ENCODE measurements around the gene PGGT1B.

The PGGT1B gene

DNA sequence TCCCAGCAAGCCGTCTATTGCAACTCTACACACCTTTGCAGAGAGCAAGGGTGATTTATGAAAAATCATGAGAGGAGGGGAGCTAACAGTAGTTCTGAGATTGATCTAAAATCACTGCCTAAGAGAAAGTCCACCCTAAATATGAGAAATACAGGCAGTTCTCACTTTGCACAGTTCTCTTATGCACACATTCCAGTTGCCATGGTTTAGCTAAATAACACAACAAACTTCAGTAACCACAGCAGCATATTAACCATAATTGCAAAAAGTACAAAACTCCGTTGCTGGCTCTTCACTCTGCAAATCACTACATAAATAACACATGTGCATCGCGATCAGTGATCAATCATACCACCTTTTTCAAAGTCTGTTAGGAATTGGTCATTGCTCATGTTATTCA, 31.1 kb downstream of the PGGT1B start:
- Mint-ChIP-seq H3K4me1 (ENCODE audit: low read depth) (no peaks in the 10 kb centered on the region), H3K27me3 (no peaks in the 10 kb centered on the region), H3K9me3 (no peaks in the 10 kb centered on the region), H3K27ac (no peak overlapping the region), H3K4me3 (no peak overlapping the region), H3K36me3 (ENCODE audit: low read depth) (peaks cover 81% of the 10 kb centered on the region)
- DNase-seq, result no peak

DNA sequence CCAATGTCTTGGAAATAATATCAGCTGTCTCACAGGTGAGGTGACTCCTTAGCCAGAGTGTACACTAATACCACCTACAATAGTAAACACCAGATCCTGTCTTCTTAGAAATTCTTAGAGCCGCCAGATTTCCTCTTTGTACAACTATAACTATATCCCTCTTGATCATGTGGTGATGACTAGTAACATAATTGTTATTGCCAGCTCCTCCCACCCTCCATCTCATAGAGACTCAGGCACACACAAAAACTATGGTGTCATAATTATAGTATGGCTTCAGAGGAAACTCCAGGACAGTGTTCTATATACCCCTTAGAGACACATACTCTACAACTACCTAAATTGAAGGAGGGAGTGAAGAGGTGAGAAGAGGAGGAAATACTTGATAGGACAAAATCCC, 33.1 kb downstream of the PGGT1B start:
- no peak for DNase-seq
- H3K36me3 Mint-ChIP-seq (ENCODE audit: low read depth), result peaks cover 78% of the 10 kb centered on the region
- no peaks in the 10 kb centered on the region for H3K4me1 Mint-ChIP-seq (ENCODE audit: low read depth)
- H3K9me3 Mint-ChIP-seq, result no peaks in the 10 kb centered on the region
- H3K27me3 Mint-ChIP-seq, result no peaks in the 10 kb centered on the region
- no peak overlapping the region for H3K27ac Mint-ChIP-seq
- H3K4me3 Mint-ChIP-seq, result no peak overlapping the region

DNA sequence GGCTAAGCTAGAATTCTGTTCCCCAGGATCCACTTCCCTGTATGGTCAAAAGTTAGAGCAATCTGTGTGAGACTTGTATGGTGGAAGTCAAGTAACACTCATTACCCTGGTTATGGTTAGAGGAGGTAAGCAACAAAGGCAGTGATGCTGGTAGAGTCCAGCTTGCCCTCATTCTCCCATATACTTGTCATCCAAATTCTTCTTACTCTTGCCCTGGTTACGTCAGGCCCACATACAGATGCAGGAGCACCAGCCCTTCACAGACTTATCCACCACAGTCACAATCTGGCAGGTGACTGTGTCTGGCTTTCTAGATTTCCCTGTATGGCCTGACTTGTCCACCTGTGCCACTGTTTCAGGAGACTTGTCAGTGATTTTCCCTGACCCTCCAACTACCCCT, 35.4 kb downstream of the PGGT1B start:
- peaks cover 78% of the 10 kb centered on the region for H3K36me3 Mint-ChIP-seq (ENCODE audit: low read depth)

DNA sequence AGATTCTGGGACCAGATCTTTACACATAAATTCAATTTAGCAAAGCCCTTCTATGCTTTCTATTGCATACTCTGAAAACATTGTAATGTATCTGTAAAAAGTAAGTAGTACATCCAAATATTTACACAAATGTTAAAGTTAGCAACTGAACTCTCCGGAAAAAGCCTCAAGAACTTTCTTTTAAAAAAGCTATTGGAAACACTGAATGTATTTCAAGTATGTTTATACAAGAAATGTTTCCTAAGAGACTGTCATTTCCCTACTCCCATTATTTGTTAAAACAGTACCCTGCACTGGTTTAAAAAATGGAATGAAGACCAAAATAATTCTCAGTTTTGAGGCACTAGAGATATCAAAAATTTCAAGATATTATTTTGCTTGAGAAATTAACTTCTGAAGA, 48.1 kb downstream of the PGGT1B start:
- Mint-ChIP-seq H3K4me1 (ENCODE audit: low read depth) (peaks cover 6% of the 10 kb centered on the region), H3K4me3 (no peak overlapping the region), H3K36me3 (ENCODE audit: low read depth) (peaks cover 78% of the 10 kb centered on the region)

More for the DNA sequence above, 35.4 kb downstream of the PGGT1B start:
- Mint-ChIP-seq H3K4me1 (ENCODE audit: low read depth) (no peaks in the 10 kb centered on the region), H3K27me3 (no peaks in the 10 kb centered on the region), H3K4me3 (no peak overlapping the region), H3K9me3 (no peaks in the 10 kb centered on the region), H3K27ac (no peak overlapping the region)
- no peak for DNase-seq

DNA sequence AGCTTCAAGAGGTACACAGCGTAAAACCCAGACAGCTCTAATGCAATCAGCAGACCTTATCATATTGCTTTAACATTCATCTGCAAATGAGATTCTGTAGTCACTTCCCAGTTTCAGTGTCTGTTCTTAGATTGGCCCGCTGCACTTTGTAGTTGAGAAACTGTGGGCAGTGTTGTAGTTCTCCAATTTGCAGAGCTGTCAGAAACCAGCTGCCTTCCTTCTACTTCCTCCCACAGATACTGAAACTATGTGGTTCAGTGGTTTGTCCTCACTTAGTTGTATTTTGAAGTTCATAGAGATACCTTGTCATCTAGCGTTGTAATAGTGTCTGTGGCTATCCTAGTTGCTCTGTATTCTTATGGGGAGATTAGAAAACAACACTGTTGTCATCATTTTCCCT, 53.4 kb downstream of the PGGT1B start:
- Mint-ChIP-seq H3K4me3 (no peak overlapping the region), H3K27ac (peak overlapping the region; percentile 76), H3K4me1 (ENCODE audit: low read depth) (peaks cover 15% of the 10 kb centered on the region), H3K9me3 (no peaks in the 10 kb centered on the region), H3K27me3 (no peaks in the 10 kb centered on the region), H3K36me3 (ENCODE audit: low read depth) (peaks cover 57% of the 10 kb centered on the region)
- peak; percentile 32 for DNase-seq

More for the DNA sequence above, 48.1 kb downstream of the PGGT1B start:
- no peaks in the 10 kb centered on the region for H3K27me3 Mint-ChIP-seq
- no peak for DNase-seq
- H3K27ac Mint-ChIP-seq, result no peak overlapping the region
- H3K9me3 Mint-ChIP-seq, result no peaks in the 10 kb centered on the region

DNA sequence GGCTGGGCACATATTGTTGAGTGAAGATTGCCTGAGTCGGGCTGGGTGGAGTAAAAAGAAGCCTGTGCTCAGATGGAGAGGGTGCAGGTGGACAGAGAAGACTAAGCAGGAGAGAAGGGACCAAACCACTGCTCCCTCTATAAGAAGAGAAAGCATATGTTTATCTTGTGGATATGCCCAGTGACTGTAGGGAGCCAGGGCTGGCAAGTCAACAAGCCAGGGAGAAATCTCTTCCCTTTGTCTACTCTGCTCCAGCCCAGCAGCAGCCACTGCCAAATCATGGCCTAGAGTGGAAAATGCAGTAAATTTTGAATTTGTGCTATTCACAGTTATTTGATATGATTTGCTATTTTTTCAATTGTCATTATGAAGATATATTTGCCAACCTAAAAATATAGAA, 59.7 kb downstream of the PGGT1B start:
- H3K4me3 Mint-ChIP-seq, result no peak overlapping the region
- H3K36me3 Mint-ChIP-seq (ENCODE audit: low read depth), result peaks cover 11% of the 10 kb centered on the region
- no peak for DNase-seq
- no peaks in the 10 kb centered on the region for H3K27me3 Mint-ChIP-seq
- no peaks in the 10 kb centered on the region for H3K4me1 Mint-ChIP-seq (ENCODE audit: low read depth)
- H3K9me3 Mint-ChIP-seq, result peaks cover 6% of the 10 kb centered on the region
- no peak overlapping the region for H3K27ac Mint-ChIP-seq

DNA sequence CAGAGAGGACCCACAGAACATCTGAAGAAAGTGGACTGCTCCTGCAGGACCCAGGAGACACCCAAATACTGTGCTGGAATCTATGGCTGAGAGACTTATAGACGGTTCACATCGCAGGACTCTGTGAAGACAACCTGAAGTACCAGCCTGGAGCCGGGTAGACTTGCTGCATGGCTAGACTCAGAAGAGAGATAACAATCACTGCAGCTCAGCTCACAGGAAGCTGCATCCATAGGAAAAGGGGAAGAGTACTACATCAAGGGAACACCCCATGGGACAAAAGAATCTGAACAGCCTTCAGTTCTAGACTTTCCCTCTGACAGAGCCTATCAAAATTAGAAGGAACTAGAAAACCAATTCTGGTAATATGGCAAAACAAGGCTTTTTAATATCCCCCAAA, 66.5 kb downstream of the PGGT1B start:
- H3K27ac Mint-ChIP-seq, result no peak overlapping the region
- H3K4me1 Mint-ChIP-seq (ENCODE audit: low read depth), result no peaks in the 10 kb centered on the region
- H3K9me3 Mint-ChIP-seq, result peaks cover 6% of the 10 kb centered on the region
- H3K36me3 Mint-ChIP-seq (ENCODE audit: low read depth), result no peaks in the 10 kb centered on the region
- H3K27me3 Mint-ChIP-seq, result peaks cover 5% of the 10 kb centered on the region
- no peak overlapping the region for H3K4me3 Mint-ChIP-seq
- no peak for DNase-seq

DNA sequence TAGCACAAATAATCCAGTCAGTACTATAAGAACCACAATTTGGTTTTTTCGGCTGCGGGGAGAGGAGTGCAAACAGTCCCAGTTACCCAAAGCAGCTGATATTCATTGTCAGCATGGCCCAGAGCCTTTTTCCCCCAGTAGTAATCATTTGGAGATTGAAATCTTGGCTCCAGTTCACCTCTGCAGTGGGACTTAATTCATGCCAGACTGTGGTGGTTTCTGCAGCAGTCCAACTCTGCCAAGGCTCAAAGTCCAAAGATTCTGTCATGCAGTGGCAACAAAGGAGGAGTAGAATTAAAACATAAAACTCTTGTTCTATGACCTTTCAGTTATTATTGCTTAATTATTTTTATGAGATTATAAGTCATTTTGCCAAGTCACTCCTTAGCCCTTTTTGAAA, 68.0 kb downstream of the PGGT1B start:
- H3K9me3 Mint-ChIP-seq, result peaks cover 2% of the 10 kb centered on the region
- H3K27ac Mint-ChIP-seq, result no peak overlapping the region
- H3K36me3 Mint-ChIP-seq (ENCODE audit: low read depth), result no peaks in the 10 kb centered on the region
- no peaks in the 10 kb centered on the region for H3K4me1 Mint-ChIP-seq (ENCODE audit: low read depth)
- DNase-seq, result no peak
- peaks cover 13% of the 10 kb centered on the region for H3K27me3 Mint-ChIP-seq
- no peak overlapping the region for H3K4me3 Mint-ChIP-seq

DNA sequence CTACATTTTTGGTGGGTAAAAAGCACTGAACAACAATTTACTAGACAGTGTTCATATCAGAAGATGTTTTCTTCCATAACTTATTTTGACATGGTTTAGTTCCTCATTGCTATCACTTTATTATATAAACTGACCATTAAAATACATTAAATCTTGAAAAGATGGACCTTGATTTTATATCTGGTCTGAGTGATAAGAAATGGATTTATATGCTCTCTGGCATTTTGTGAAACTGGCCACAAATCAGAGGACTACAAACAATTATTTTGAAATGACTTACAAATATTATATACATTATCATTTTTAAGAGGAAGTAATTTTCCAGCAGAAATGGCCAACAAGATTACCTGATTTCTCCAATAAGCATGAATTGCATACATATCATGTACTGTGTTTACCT, 69.4 kb downstream of the PGGT1B start:
- no peak overlapping the region for H3K4me3 Mint-ChIP-seq
- DNase-seq, result no peak
- H3K4me1 Mint-ChIP-seq (ENCODE audit: low read depth), result no peaks in the 10 kb centered on the region
- H3K27ac Mint-ChIP-seq, result no peak overlapping the region
- peaks cover 18% of the 10 kb centered on the region for H3K27me3 Mint-ChIP-seq
- H3K36me3 Mint-ChIP-seq (ENCODE audit: low read depth), result no peaks in the 10 kb centered on the region
- no peaks in the 10 kb centered on the region for H3K9me3 Mint-ChIP-seq

DNA sequence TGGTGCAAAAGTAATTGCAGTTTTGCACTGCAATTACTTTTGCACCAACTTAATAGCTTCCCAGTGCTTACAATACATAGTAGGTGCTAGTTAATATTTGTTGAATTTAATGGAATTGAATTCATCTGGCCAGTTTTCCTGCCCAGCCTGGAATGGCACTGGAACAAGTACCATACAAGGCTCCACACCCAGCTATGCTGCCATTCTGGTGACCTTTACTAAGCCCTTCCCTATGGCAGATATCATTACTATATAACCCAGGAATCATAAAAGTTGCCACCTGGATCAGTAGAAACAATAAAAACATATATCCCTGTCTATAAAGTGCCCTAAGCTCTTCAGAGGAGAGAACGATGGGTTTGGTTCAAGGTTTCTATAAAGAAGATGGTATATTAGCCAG, 70.6 kb downstream of the PGGT1B start:
- Mint-ChIP-seq H3K4me3 (no peak overlapping the region), H3K9me3 (no peaks in the 10 kb centered on the region), H3K4me1 (ENCODE audit: low read depth) (no peaks in the 10 kb centered on the region), H3K27ac (no peak overlapping the region), H3K27me3 (peaks cover 21% of the 10 kb centered on the region), H3K36me3 (ENCODE audit: low read depth) (no peaks in the 10 kb centered on the region)
- DNase-seq, result no peak

DNA sequence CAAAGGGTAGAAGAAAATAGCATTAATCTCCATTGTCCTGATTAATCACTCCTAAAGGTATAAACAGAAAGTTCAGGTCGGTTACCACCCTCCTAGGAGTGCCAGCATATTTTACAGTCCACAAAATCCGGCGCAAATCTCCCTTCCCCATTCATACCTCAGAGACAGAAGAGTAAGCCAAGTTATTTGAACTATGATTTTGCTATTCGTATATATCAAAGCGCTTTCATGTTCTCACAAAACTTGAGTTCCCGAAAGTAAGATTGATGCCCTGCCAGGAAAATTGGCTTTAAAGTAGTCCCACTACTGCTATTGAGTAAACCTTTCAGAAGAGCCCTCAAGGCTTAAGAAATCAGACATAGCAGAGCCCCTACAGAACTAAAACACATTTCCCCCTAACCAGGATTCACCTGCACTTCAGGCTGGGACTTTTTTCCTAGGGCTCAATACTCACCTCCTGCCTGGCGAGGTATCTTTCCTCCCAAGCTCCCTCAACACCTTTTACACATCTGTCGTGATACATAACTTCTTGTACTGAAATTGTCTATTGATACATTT, 71.1 kb downstream of the PGGT1B start:
- no peak overlapping the region for H3K27ac Mint-ChIP-seq
- H3K27me3 Mint-ChIP-seq, result peaks cover 21% of the 10 kb centered on the region
- no peak overlapping the region for H3K4me3 Mint-ChIP-seq
- no peak for DNase-seq
- no peaks in the 10 kb centered on the region for H3K36me3 Mint-ChIP-seq (ENCODE audit: low read depth)
- H3K9me3 Mint-ChIP-seq, result no peaks in the 10 kb centered on the region
- H3K4me1 Mint-ChIP-seq (ENCODE audit: low read depth), result no peaks in the 10 kb centered on the region

DNA sequence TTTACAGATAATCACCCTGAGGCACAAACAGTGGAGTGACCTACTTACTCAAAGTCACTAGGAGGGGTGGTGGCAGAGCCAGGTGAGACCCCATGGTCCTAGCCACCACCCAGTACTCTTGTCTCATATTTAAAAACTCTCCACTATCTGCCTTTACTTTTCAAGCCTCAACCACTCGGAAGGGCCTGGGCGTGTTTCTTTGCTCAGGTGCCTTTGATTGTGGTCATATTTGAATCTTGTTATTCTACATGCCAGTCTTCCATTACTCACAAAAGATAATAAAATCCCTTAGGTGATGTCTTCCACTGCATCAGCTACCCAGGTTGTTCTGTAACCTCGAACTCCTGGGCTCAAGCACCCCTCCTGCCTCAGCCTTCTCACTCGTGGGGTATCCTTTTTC, 72.3 kb downstream of the PGGT1B start:
- no peak for DNase-seq
- H3K27ac Mint-ChIP-seq, result no peak overlapping the region
- H3K36me3 Mint-ChIP-seq (ENCODE audit: low read depth), result no peaks in the 10 kb centered on the region
- no peaks in the 10 kb centered on the region for H3K4me1 Mint-ChIP-seq (ENCODE audit: low read depth)
- H3K4me3 Mint-ChIP-seq, result no peak overlapping the region
- H3K27me3 Mint-ChIP-seq, result peaks cover 27% of the 10 kb centered on the region
- H3K9me3 Mint-ChIP-seq, result no peaks in the 10 kb centered on the region

DNA sequence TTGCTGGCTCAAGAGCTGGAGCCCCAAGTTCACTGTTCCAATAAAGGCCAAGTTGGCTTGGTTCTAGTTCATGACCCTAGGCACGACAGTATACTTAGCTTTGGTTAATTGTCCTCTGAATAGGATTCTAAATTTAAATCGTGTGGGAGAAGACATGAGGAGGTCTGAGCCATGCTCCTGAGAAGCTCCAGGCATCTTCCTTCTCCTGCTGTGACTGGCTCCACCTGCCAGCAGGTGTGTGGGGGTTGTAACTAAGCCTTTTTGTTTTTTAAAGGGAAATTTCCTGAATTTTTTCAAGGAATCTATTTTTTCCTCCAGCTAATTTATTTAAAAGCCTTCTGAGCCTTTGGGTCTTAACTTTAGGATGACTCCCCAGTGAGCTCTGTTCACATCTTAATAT, 72.8 kb downstream of the PGGT1B start:
- Mint-ChIP-seq H3K27ac (no peak overlapping the region), H3K36me3 (ENCODE audit: low read depth) (no peaks in the 10 kb centered on the region), H3K4me3 (no peak overlapping the region)

DNA sequence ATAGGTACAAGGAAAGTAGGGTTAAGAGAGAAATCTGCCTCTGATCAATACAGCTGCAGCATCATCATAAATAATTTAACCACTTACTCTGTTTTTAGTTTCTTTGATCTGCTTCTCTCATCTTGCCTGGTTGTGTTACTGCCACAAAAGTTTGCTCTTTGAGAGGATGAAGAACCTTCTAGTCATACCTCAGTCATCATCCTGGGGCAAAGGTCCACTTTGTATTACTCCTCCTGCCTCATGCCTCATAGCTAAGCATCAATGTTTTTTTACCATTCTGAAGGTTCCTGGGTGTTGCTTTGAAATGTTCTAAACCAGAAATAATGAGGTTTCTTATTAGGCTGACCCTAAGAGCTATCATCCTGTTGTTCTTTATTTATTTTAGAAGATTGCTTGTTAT, 75.9 kb downstream of the PGGT1B start:
- Mint-ChIP-seq H3K36me3 (ENCODE audit: low read depth) (no peaks in the 10 kb centered on the region), H3K27me3 (peaks cover 55% of the 10 kb centered on the region), H3K4me1 (ENCODE audit: low read depth) (peaks cover 5% of the 10 kb centered on the region), H3K9me3 (no peaks in the 10 kb centered on the region), H3K4me3 (no peak overlapping the region), H3K27ac (no peak overlapping the region)
- DNase-seq, result no peak

More for the DNA sequence above, 72.8 kb downstream of the PGGT1B start:
- peaks cover 30% of the 10 kb centered on the region for H3K27me3 Mint-ChIP-seq
- no peak for DNase-seq
- no peaks in the 10 kb centered on the region for H3K9me3 Mint-ChIP-seq
- H3K4me1 Mint-ChIP-seq (ENCODE audit: low read depth), result peaks cover under 1% of the 10 kb centered on the region

DNA sequence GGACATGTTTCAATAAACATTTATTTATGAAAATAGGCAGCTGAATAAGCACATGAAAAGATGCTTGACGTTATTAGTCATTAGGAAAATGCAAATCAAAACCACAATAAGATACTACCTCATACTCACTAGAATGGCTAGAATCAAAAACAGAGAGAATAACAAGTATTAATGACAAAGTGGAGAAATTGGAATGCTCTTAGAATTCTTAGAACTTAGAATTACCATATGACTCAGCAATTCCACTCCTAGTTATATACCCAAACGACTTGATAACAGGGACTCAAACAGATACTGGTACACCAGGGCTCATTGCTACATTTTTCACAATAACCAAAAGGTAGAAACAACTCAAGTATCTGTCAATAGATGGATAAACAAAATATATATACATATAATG, 77.9 kb downstream of the PGGT1B start:
- H3K9me3 Mint-ChIP-seq, result no peaks in the 10 kb centered on the region
- no peak for DNase-seq
- no peaks in the 10 kb centered on the region for H3K36me3 Mint-ChIP-seq (ENCODE audit: low read depth)
- no peak overlapping the region for H3K27ac Mint-ChIP-seq
- H3K4me3 Mint-ChIP-seq, result no peak overlapping the region
- H3K4me1 Mint-ChIP-seq (ENCODE audit: low read depth), result peaks cover 8% of the 10 kb centered on the region
- H3K27me3 Mint-ChIP-seq, result peaks cover 64% of the 10 kb centered on the region

DNA sequence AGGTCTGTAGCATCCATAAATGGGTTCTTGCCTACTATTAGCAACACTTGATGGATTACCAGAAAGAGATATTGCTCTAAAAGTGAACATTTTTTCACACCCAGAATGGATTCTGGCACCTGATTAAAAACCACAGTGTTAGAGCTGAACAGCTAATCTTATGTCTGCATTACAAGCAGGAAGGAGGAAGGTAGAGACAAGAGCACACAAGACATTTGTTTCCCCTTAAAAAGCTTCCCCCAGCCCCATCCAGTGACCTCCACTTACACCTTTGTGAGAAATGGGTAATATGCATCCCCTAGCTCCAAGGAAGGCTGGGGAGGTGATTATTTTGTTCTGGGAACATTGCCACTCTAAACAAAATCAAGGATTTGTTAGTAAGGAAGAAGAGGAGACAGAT, 80.9 kb downstream of the PGGT1B start:
- Mint-ChIP-seq H3K4me3 (no peak overlapping the region), H3K4me1 (ENCODE audit: low read depth) (peaks cover 10% of the 10 kb centered on the region)

More for the DNA sequence above, 80.9 kb downstream of the PGGT1B start:
- Mint-ChIP-seq H3K36me3 (ENCODE audit: low read depth) (no peaks in the 10 kb centered on the region), H3K9me3 (no peaks in the 10 kb centered on the region), H3K27me3 (peaks cover 86% of the 10 kb centered on the region), H3K27ac (no peak overlapping the region)
- DNase-seq, result no peak

All from activated T-cell treated with anti-CD3 and anti-CD28 coated beads, Interleukin-2, amount 50 U/mL, for 24 hours (primary cell).